ENCODE results near the gene GNGT2.

GNGT2 gene

DNA sequence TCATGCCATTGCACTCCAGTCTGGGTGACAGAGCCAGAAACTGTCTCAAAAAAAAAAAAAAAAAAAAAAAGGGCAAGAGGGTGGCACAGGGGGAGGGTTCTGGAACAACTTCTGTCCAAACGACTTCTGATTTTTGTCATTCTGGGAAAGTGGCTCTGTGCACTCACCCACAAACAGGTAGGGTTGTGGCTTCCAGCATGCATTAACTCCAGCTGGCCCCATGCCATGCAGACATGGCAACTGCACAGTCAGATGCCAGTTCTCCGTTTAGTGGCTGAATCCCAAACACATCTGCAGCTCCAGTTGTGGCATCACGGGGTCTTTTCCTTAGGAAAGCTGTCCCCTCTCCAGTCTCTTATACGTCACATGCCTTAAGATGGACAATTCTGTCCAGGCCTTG lies 47.5 kb downstream of the GNGT2 start:
- no peak for FAIRE-seq

DNA sequence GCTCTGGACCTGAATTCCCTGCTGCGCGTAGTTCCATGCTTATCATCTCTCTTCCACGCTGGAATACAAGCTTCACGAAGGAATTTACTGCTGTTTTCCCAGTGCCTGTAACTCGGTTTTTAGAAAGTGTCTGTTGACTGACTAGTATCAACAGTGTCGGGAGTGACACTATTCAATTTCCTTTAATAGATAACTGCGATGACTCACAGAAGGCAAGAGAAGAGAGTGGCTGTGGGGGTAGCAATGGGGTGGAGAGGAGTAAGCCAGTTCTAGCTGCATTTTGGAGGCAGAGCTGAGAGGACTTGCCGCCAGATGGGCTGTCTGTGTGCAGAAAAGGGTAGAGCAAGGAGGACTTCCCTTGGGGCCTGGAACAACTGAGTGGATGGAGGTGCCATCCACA lies 52.6 kb downstream of the GNGT2 start:
- no peak for FAIRE-seq

DNA sequence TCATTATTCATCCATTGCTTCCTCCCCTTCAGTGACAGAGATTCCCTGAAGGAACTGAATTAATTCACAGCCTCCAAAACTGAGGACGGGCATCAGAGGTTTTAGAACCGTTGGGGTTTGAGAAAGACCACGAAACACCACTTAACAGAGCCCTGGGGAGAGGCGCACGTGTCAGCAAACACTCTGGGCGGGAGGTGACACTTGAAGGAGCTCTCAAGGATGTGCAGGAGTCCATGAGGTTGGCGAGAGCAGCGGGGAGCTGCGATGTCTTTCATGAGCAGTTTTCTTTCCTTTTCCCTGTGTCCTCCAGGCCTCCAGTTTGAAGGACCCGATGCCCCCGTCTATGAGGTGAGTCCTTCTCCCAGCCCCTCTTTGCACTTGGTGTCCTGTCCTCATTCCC lies 54.1 kb downstream of the GNGT2 start:
- no peak for FAIRE-seq
